HG03342 (cell line): ENCODE data around the gene YIPF1.
"Not testable (repeated sequence)": the region's sequence is repeated elsewhere in the genome, so short reads cannot be mapped to it uniquely, and the experiment has no call there.

Experiments
- ATAC-seq: cut with Tn5 transposase; IDR thresholded peaks from one replicate; pipeline ENCODE4 v1.9.1; 2021; ENCODE audit warnings: mild to moderate bottlenecking, moderate library complexity; ENCODE audit not compliant: unreplicated experiment

YIPF1 gene

GRCh38 chr1:53842347-53842746 lies 47.2 kb downstream of the YIPF1 start:
- no peak for ATAC-seq

- no peak for ATAC-seq
Observed at GRCh38 chr1:53838654-53838974, 51.0 kb downstream of the YIPF1 start.

- peak; percentile 86 for ATAC-seq
Observed at GRCh38 chr1:53837924-53838653, 51.5 kb downstream of the YIPF1 start, which contains the start of gene NDC1. NDC1 (minus strand) TSS chr1:53838296; CDS start chr1:53838261, 35 bp downstream.

GRCh38 chr1:53837646-53837923 lies 52.0 kb downstream of the YIPF1 start:
- no peak for ATAC-seq

- ATAC-seq = no peak
Observed at GRCh38 chr1:53835491-53835890, 54.1 kb downstream of the YIPF1 start.

GRCh38 chr1:53834776-53835175 lies 54.8 kb downstream of the YIPF1 start:
- no peak for ATAC-seq

- ATAC-seq = no peak
Observed at GRCh38 chr1:53833393-53833792, 56.2 kb downstream of the YIPF1 start.

GRCh38 chr1:53826367-53826766 lies 63.2 kb downstream of the YIPF1 start:
- ATAC-seq = no peak

- no peak for ATAC-seq
Observed at GRCh38 chr1:53825306-53825705, 64.3 kb downstream of the YIPF1 start.

GRCh38 chr1:53822931-53823330 lies 66.7 kb downstream of the YIPF1 start:
- ATAC-seq = no peak

GRCh38 chr1:53821380-53821779 lies 68.2 kb downstream of the YIPF1 start:
- ATAC-seq = no peak

GRCh38 chr1:53819387-53819786 lies 70.2 kb downstream of the YIPF1 start:
- ATAC-seq = no peak

GRCh38 chr1:53816584-53816983 lies 73.0 kb downstream of the YIPF1 start:
- ATAC-seq = not testable (repeated sequence)

- not testable (repeated sequence) for ATAC-seq
Observed at GRCh38 chr1:53815484-53815883, 74.1 kb downstream of the YIPF1 start.

- no peak for ATAC-seq
Observed at GRCh38 chr1:53811414-53811851, 78.2 kb downstream of the YIPF1 start.

GRCh38 chr1:53810497-53810896 lies 79.1 kb downstream of the YIPF1 start:
- no peak for ATAC-seq

- no peak for ATAC-seq
Observed at GRCh38 chr1:53810007-53810406, 79.6 kb downstream of the YIPF1 start.

- ATAC-seq = no peak
Observed at GRCh38 chr1:53807916-53808315, 81.7 kb downstream of the YIPF1 start.

- no peak for ATAC-seq
Observed at GRCh38 chr1:53804791-53805505, 84.6 kb downstream of the YIPF1 start.

- ATAC-seq = no peak
Observed at GRCh38 chr1:53804181-53804580, 85.4 kb downstream of the YIPF1 start.
